IPS-NIHi7 (cell line): Measurements from ENCODE around the gene TBC1D4.

Experiments
- DNase-seq: peaks from one replicate; pipeline ENCODE4 v3.0.0; 2012; ENCODE audit warnings: mixed read lengths; ENCODE audit errors: extremely low spot score

Gene TBC1D4

GRCh38 chr13:75391432-75392100 lies 90.4 kb downstream of the TBC1D4 start:
- no peak for DNase-seq

- no peak for DNase-seq
Observed at GRCh38 chr13:75390229-75390628, 91.7 kb downstream of the TBC1D4 start.

- DNase-seq: no peak
Observed at GRCh38 chr13:75385708-75386083, 96.3 kb downstream of the TBC1D4 start.

GRCh38 chr13:75384879-75385707 lies 96.9 kb downstream of the TBC1D4 start:
- no peak for DNase-seq

GRCh38 chr13:75383064-75383715 lies 98.8 kb downstream of the TBC1D4 start:
- DNase-seq: no peak

- DNase-seq: no peak
Observed at GRCh38 chr13:75378301-75378700, 103.7 kb downstream of the TBC1D4 start.

- no peak for DNase-seq
Observed at GRCh38 chr13:75376792-75377402, 105.1 kb downstream of the TBC1D4 start.

- DNase-seq: no peak
Observed at GRCh38 chr13:75375329-75375728, 106.6 kb downstream of the TBC1D4 start.

GRCh38 chr13:75373988-75374387 lies 108.0 kb downstream of the TBC1D4 start:
- DNase-seq: no peak

GRCh38 chr13:75372923-75373841 lies 108.8 kb downstream of the TBC1D4 start:
- no peak for DNase-seq

- peak; percentile 37 for DNase-seq
Observed at GRCh38 chr13:75372517-75372916, 109.5 kb downstream of the TBC1D4 start.

GRCh38 chr13:75371203-75371602 lies 110.8 kb downstream of the TBC1D4 start:
- DNase-seq: no peak

- DNase-seq: no peak
Observed at GRCh38 chr13:75370774-75371173, 111.2 kb downstream of the TBC1D4 start.

GRCh38 chr13:75369981-75370380 lies 112.0 kb downstream of the TBC1D4 start:
- no peak for DNase-seq

- no peak for DNase-seq
Observed at GRCh38 chr13:75368167-75368566, 113.8 kb downstream of the TBC1D4 start.

- no peak for DNase-seq
Observed at GRCh38 chr13:75366380-75367280, 115.3 kb downstream of the TBC1D4 start.

GRCh38 chr13:75365724-75366173 lies 116.2 kb downstream of the TBC1D4 start:
- DNase-seq: no peak

GRCh38 chr13:75364131-75364713 lies 117.7 kb downstream of the TBC1D4 start:
- DNase-seq: no peak

- no peak for DNase-seq
Observed at GRCh38 chr13:75363371-75363770, 118.6 kb downstream of the TBC1D4 start.

- no peak for DNase-seq
Observed at GRCh38 chr13:75362026-75362425, 119.9 kb downstream of the TBC1D4 start.
